HG03280 (cell line): Measurements from ENCODE around the gene GLRX.

Experiments used
- ATAC-seq: cut with Tn5 transposase; IDR thresholded peaks from one replicate; pipeline ENCODE4 v1.9.1; 2021; ENCODE audit warnings: mild to moderate bottlenecking, moderate library complexity; ENCODE audit not compliant: unreplicated experiment

The GLRX gene

DNA sequence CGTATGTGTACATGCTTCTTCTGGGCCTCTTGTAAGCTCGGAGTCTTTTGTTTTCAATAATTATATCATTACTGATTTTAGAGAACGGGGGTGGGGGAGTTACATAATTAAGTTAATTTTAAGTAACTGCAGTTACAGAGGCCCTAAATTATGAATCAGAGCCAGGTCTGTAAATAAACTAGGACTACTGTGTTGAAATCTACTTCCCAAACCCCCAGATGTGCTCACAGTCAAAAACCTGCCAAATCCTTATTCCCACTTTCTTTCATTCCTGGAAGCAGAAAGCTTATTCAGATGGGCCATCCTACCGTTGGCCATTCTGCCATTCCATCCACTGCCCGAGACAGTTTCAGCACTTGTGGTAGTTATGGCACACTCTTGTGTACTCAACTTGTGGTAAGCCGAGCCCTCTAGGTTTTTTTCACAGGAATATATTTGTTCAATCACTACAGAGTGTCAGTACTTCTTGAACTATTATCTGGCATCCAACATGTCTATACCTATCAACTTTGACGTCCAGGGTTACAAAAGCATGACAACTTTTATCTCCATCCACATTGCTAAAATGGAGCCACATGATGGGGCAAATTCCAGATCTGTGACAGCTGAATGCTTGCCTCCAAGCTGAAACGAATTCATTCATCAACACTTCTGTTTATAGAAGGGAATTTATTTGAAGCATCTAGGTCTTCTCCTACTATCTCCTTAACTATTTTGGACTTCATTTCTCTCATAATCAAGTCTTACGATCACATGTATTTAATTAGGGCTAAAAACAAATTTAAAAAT is 37.8 kb downstream of the GLRX start:
- no peak for ATAC-seq

DNA sequence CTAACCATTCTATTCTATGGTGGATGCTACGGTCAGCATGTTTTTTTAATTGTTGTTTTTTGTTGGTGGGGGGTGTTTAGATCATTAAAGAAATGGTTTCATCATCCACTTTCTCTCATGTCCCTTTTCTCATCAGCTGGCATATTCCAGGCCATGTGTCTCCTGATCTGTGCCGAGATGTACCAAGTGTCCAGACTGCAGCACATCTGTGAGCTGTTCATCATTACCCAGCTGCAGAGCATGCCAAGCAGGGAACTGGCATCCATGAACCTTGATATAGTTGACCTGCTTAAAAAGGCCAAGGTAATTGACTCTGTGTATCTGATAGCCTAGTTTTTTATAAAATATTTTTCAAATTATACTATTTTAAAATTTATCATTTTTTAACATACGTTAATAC is 38.9 kb downstream of the GLRX start:
- no peak for ATAC-seq

DNA sequence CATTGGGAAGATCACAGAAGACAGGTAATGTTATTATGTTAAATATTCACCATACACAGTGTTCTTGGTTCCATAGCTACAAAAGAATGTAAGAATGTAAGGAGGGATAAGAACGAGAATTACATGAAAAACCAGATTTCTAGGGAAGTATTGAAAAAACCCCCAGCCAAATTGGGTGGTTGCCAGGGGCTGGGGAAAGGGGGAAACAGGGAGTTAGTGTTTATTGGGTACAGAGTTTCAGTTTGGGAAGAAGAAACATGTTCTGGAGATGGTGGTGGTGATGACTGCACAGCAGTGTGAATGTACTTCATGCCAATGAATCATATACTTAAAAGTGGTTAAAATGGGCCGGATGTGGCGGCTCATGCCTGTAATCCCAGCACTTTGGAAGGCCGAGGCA is 40.3 kb downstream of the GLRX start:
- no peak for ATAC-seq

DNA sequence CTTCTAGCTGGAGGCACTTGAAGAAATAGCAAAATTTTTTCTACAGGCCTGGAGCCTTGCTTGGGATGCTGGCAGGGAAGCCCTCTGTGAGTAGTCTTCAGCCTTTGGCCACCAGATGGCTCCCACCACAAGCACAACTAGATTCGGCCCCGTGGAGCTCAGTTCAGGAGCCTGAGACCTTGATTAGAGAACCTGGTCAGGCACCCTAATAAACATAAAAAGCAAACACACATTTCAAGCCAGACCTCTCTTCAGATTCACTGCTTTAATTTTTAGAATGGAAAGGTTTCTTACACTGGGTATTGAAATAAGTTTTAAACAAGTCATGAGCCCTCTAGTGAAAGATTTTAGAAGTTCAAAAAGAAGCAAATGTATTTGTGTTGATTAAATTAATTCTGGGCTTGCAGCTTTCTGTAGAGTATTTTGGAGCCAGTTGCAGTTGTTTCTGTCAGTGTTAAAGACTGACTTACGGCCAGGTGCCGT is 41.4 kb downstream of the GLRX start:
- peak; percentile 95 for ATAC-seq

GRCh38 chr5:95780597-95780996 is 41.9 kb downstream of the GLRX start:
- ATAC-seq = peak; percentile 10

GRCh38 chr5:95779611-95780010 is 42.9 kb downstream of the GLRX start:
- ATAC-seq = no peak

- no peak for ATAC-seq
Measured at GRCh38 chr5:95778713-95779436, 43.7 kb downstream of the GLRX start.

GRCh38 chr5:95777441-95777840 is 45.1 kb downstream of the GLRX start:
- ATAC-seq = no peak

- no peak for ATAC-seq
Measured at GRCh38 chr5:95773335-95774059, 49.0 kb downstream of the GLRX start.

GRCh38 chr5:95771892-95772291 is 50.6 kb downstream of the GLRX start:
- no peak for ATAC-seq

GRCh38 chr5:95770830-95771708 is 51.5 kb downstream of the GLRX start:
- ATAC-seq = no peak

DNA sequence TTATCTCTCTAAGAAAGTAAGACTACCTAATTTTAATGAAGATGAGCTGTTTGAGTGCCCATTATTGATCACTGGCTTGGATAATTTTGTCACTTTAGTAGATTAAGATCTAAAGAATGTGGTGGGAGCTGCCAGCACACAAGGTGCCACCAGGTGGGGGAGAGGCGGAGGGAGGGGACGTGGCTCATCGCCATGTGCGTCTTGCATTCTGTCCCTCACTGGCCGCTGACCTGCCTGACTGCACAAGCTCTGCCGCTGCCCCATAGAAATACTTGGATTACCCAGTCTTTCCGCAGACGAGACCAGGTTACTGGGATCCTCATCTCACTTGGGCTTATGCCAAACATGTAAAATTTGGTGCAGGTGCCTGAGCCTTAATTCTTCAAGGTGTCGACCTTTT is 53.8 kb downstream of the GLRX start:
- no peak for ATAC-seq

DNA sequence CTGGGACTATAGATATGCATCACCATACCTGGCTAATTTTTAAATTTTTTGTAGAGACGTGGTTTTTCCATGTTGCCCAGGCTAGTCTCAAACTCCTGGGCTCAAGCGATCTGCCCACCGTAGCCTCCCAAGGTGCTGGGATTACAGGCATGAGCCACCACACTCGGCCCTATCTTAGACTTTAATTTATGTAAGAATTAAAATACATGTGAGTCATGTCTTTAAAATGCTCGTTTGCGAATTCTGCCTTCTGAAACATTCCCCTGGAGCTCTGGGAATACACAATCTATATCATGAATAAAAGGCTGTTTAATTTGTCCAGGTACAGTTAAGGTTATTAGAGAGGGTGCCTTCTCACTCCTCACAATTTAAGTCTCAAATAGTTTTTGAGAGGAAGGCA is 58.6 kb downstream of the GLRX start:
- no peak for ATAC-seq
